HepG2 (cell line): ENCODE measurements around the gene HSD11B1L. TPM values are rescaled to one million over a fixed set of nuclear protein-coding genes. Genes with fewer than 3 reads are reported as not detected.

ENCODE experiments used
- ATAC-seq: fragments of 200-7000 bp; cut with Tn5 transposase; 3 replicates; pipeline ENCODE4 v1.9.1; 2020; ENCODE audit warnings: mild to moderate bottlenecking, moderate library complexity
- BruUV-seq: library from RNA; stranded (reverse); fragments of 400-500 nt; replicated peaks from 2 replicates; lab custom pipeline; 2021; lab: Mats Ljungman, UMichigan
- CTCF ChIA-PET: fragments of 300-600 bp; formaldehyde crosslinking; extraction: SDS; loops from one replicate; lab custom pipeline; 2021; ENCODE audit warnings: low total read pairs, inconsistent platforms, low intra/inter-chr PET ratio; lab: Yijun Ruan, JAX
- POLR2A ChIA-PET: fragments of 350-600 bp; sonication (Branson Sonifier 250); formaldehyde crosslinking; loops from one replicate; lab custom pipeline; 2020; ENCODE audit warnings: antibody characterized with exemption, inconsistent platforms; lab: Yijun Ruan, JAX
- DNase-seq: peaks from one replicate; pipeline ENCODE4 v3.0.0-alpha.2; 2015; ENCODE audit warnings: low spot score
- FAIRE-seq: peaks from 3 replicates; lab custom pipeline; 2011; peaks lifted over from hg19 to GRCh38; lab: Jason Lieb, UNC
- H2AFZ ChIP-seq: one replicate; pipeline ENCODE4 v1.6.1; 2011; ENCODE audit warnings: low read length, inconsistent platforms
- H3K27ac ChIP-seq: fragments of 300-600 bp; 3 replicates; pipeline ENCODE4 v1.8.0; 2011; ENCODE audit warnings: mixed run types, mild to moderate bottlenecking, mixed read lengths, low read length, inconsistent platforms; ENCODE audit not compliant: insufficient read depth; ENCODE audit errors: extremely low read length
- H3K27me3 ChIP-seq, 2 experiments: fragments of 200-600 bp in 1 of 2; 2 replicates in 1 of 2; 3 replicates in 1 of 2; pipeline versions ENCODE4 v1.6.0 to v1.8.0; 2011; ENCODE audit warnings: low read length in 2 of 2, mild to moderate bottlenecking in 2 of 2, moderate library complexity in 2 of 2, inconsistent platforms in 1 of 2; ENCODE audit not compliant: insufficient read depth in 2 of 2, control insufficient read depth in 1 of 2
- H3K36me3 ChIP-seq, 2 experiments: fragments of 200-600 bp in 1 of 2; replicated peaks in 1 of 2; 2 replicates in 1 of 2; 3 replicates in 1 of 2; pipeline versions ENCODE4 v1.5.1 to v1.8.0; 2011; ENCODE audit warnings: low read length in 2 of 2, inconsistent platforms in 1 of 2; ENCODE audit not compliant: insufficient read depth in 2 of 2, control insufficient read depth in 1 of 2
- H3K4me1 ChIP-seq: 2 replicates; pipeline ENCODE4 v1.5.1; 2012; ENCODE audit warnings: low read length, inconsistent platforms; ENCODE audit not compliant: insufficient read depth
- H3K4me2 ChIP-seq: 2 replicates; pipeline ENCODE4 v1.6.0; 2011; ENCODE audit warnings: low read depth, low read length, inconsistent platforms
- H3K4me3 ChIP-seq, 3 experiments: fragments of 200-600 bp in 1 of 3; sonication (generic), shearing (Covaris generic) in 1 of 3; replicated peaks in 1 of 3; 2 replicates each; pipeline ENCODE4 v1.5.1; 2011 to 2016; ENCODE audit warnings: low read length in 3 of 3, inconsistent platforms in 2 of 3, low read depth in 2 of 3, mild to moderate bottlenecking in 2 of 3, control low read depth in 1 of 3, mixed read lengths in 1 of 3; ENCODE audit not compliant: insufficient read depth in 1 of 3
- H3K79me2 ChIP-seq: one replicate; pipeline ENCODE4 v1.6.1; 2011; ENCODE audit warnings: low read length, inconsistent platforms; ENCODE audit not compliant: insufficient read depth
- H3K9ac ChIP-seq: 2 replicates; pipeline ENCODE4 v1.6.0; 2011; ENCODE audit warnings: mild to moderate bottlenecking, low read depth, low read length, inconsistent platforms; ENCODE audit not compliant: insufficient read depth
- H3K9me3 ChIP-seq: 2 replicates; pipeline ENCODE4 v1.5.1; 2012; ENCODE audit warnings: mild to moderate bottlenecking, low read length
- H4K20me1 ChIP-seq: 2 replicates; pipeline ENCODE4 v1.6.0; 2011; ENCODE audit warnings: inconsistent platforms, mild to moderate bottlenecking, low read length, moderate library complexity; ENCODE audit not compliant: insufficient read depth
- CREB1 ChIP-seq, 2 experiments: fragments of 450-650 bp in 1 of 2; IDR thresholded peaks; 2 replicates each; pipeline ENCODE4 v1.6.1; 2016 to 2017; ENCODE audit warnings: control low read depth in 1 of 2, mild to moderate bottlenecking in 1 of 2, missing compliant biosample characterization in 1 of 2, missing genetic modification characterization in 1 of 2
- ESRRA ChIP-seq: sonication (generic); formaldehyde crosslinking; IDR thresholded peaks from 2 replicates; pipeline ENCODE4 v1.5.1; 2020; ENCODE audit warnings: mild to moderate bottlenecking, low read depth, missing genetic modification reagents
- HDAC1 ChIP-seq: sonication (generic); formaldehyde crosslinking; IDR thresholded peaks from 2 replicates; pipeline ENCODE4 v1.5.1; 2020; ENCODE audit warnings: mild to moderate bottlenecking, missing genetic modification reagents
- KMT2A ChIP-seq: sonication (generic); formaldehyde crosslinking; IDR thresholded peaks from 2 replicates; pipeline ENCODE4 v1.4.0; 2020; ENCODE audit warnings: missing genetic modification reagents
- MTA1 ChIP-seq: sonication (generic); formaldehyde crosslinking; IDR thresholded peaks from 2 replicates; pipeline ENCODE4 v1.4.0; 2020; ENCODE audit warnings: missing genetic modification reagents, mild to moderate bottlenecking, borderline replicate concordance
- NCOA1 ChIP-seq: sonication (generic); formaldehyde crosslinking; IDR thresholded peaks from 2 replicates; pipeline ENCODE4 v1.9.0; 2021; ENCODE audit warnings: missing genetic modification reagents
- NR2F2 ChIP-seq: IDR thresholded peaks from 2 replicates; pipeline ENCODE4 v1.6.1; 2012; ENCODE audit warnings: low read depth, inconsistent platforms, borderline replicate concordance
- POLR2AphosphoS2 ChIP-seq: IDR thresholded peaks from 2 replicates; pipeline ENCODE4 v1.6.1; 2011; ENCODE audit warnings: low read depth, low read length, improper control_type of control experiment
- RARA ChIP-seq: IDR thresholded peaks from 2 replicates; pipeline ENCODE4 v1.6.1; 2016; ENCODE audit warnings: missing genetic modification reagents, missing compliant biosample characterization
- RBFOX2 ChIP-seq: fragments of 200-400 bp; formaldehyde crosslinking; IDR thresholded peaks from 2 replicates; pipeline ENCODE4 v1.6.1; 2017; ENCODE audit warnings: low read depth, mild to moderate bottlenecking, low read length
- RXRA ChIP-seq: sonication (generic); formaldehyde crosslinking; IDR thresholded peaks from 2 replicates; pipeline ENCODE4 v1.5.1; 2020; ENCODE audit warnings: missing genetic modification reagents
- ZFX ChIP-seq: sonication (generic); formaldehyde crosslinking; IDR thresholded peaks from 2 replicates; pipeline ENCODE4 v1.4.0; 2020; ENCODE audit warnings: mild to moderate bottlenecking, low read depth, missing genetic modification reagents, moderate library complexity
- ZNF644 ChIP-seq: IDR thresholded peaks from 2 replicates; pipeline ENCODE4 v1.6.1; 2016; ENCODE audit warnings: low read depth
- ZNF687 ChIP-seq: sonication (generic); formaldehyde crosslinking; IDR thresholded peaks from 2 replicates; pipeline ENCODE4 v1.5.1; 2020; ENCODE audit warnings: mild to moderate bottlenecking, missing genetic modification reagents, moderate library complexity
- ZNF75D ChIP-seq: sonication (generic); formaldehyde crosslinking; IDR thresholded peaks from 2 replicates; pipeline ENCODE4 v1.8.1; 2023; ENCODE audit warnings: missing genetic modification reagents, mild to moderate bottlenecking, borderline replicate concordance
- WGBS: methylation state at CpG from one replicate; pipeline ENCODE4 v1.1.6; 2017; ENCODE audit warnings: low lambda C conversion rate; 5-methylcytosine and 5-hydroxymethylcytosine counted together
- in situ Hi-C: cut with HindIII; loops from 2 replicates; pipeline ENCODE4 v1.10.0; 2017; ENCODE audit warnings: low pct_unique_long_range_greater_than_20kb; ENCODE audit not compliant: extremely low pct_ligation_motif_present
- intact Hi-C: fragments of 100-400 bp; cut with micrococcal nuclease; formaldehyde crosslinking; loops from one replicate; pipeline ENCODE4 v1.10.0; 2022; ENCODE audit not compliant: unreplicated experiment
- polyA plus RNA-seq, 8 experiments: library from polyadenylated mRNA; depleted of rRNA in 3 of 8; stranded (reverse) in 7 of 8; unstranded in 1 of 8; fragments of >200 nt; fragmentation: Illumina TruSeq in 4 of 8; extraction: Trizol in 4 of 8; gene quantifications; 2 replicates each; pipeline versions ENCODE4 v1.2.1 to v1.2.3, GENCODE V29; 2011 to 2016; ENCODE audit warnings: low read depth in 4 of 8, missing spikeins in 1 of 8, mixed read lengths in 1 of 8; ENCODE audit not compliant: insufficient read depth in 1 of 8
- total RNA-seq, 5 experiments: library from RNA; depleted of rRNA; stranded (reverse); fragments of >200 nt; fragmentation: Illumina TruSeq; extraction: Trizol; gene quantifications; 2 replicates each; pipeline ENCODE4 v1.2.3, GENCODE V29; 2016; ENCODE audit warnings: low read depth in 1 of 5

Gene HSD11B1L
- total and polyA plus RNA-seq, 2 of the 13 experiments (the other 11 are each of a cell fraction or from before 2014, with no cell fraction given), result 2.8 to 3.9 TPM

- no peak overlapping the region for H3K9ac ChIP-seq
- H3K4me3 ChIP-seq, result no peak overlapping the region
- DNase-seq (no peak), ATAC-seq (no peak), FAIRE-seq (no peak)
- WGBS, result 92% methylated on average over 3 of the region's 9 CpGs
- POLR2A ChIA-PET, result interaction anchor here (1.5 kb wide), 1 partner anchor 55 kb away, joined by 4 read pairs; the partner anchor contains the start of genes SAFB and SAFB2
- no TSS peak for BruUV-seq
- H3K79me2 ChIP-seq, result peaks cover 7% of the 10 kb centered on the region
- H3K4me2 ChIP-seq, result no peak overlapping the region
- intact Hi-C loops, result no loop called here
- no peaks in the 10 kb centered on the region for H4K20me1 ChIP-seq
- H3K4me1 ChIP-seq, result peaks cover 25% of the 10 kb centered on the region
- in situ Hi-C loops, result no loop called here
- peak; percentile 26; the same call in 1 of the 2 replicates for TF ChIP-seq RBFOX2
- no peak for TF ChIP-seq CREB1 (IDR thresholded peaks at IDR 0.05)
- TF ChIP-seq CREB1 (CRISPR knock-in tag; IDR thresholded peaks at IDR 0.05), result no peak
- no peak for TF ChIP-seq ZNF75D
- no peak overlapping the region for H3K27ac ChIP-seq
- H3K9me3 ChIP-seq, result no peaks in the 10 kb centered on the region
- no peak overlapping the region for H2AFZ ChIP-seq
- H3K27me3 ChIP-seq, result no peaks in the 10 kb centered on the region; a peak in 1 of 5 replicates
- no peaks in the 10 kb centered on the region for H3K36me3 ChIP-seq
- CTCF ChIA-PET, result no interaction called here
Observed at GRCh38 chr19:5677580-5677979, 3.2 kb upstream of the HSD11B1L start.

GRCh38 chr19:5678071-5678718 lies 2.6 kb upstream of the HSD11B1L start:
- FAIRE-seq (no peak), ATAC-seq (no peak), DNase-seq (no peak)
- 96% methylated on average over 4 of the region's 22 CpGs for WGBS
- POLR2A ChIA-PET, result interaction anchor here (1.5 kb wide), 1 partner anchor 56 kb away, joined by 4 read pairs; the partner anchor contains the start of genes SAFB and SAFB2
- no peak overlapping the region for H3K27ac ChIP-seq
- CTCF ChIA-PET, result no interaction called here
- no TSS peak for BruUV-seq
- H3K9me3 ChIP-seq, result no peaks in the 10 kb centered on the region
- intact Hi-C loops (no loop called here), in situ Hi-C loops (no loop called here)
- no peak overlapping the region for H3K9ac ChIP-seq
- H3K27me3 ChIP-seq, result no peaks in the 10 kb centered on the region; a peak in 1 of 5 replicates
- no peaks in the 10 kb centered on the region for H4K20me1 ChIP-seq
- H2AFZ ChIP-seq, result no peak overlapping the region
- no peak overlapping the region for H3K4me3 ChIP-seq
- no peaks in the 10 kb centered on the region for H3K36me3 ChIP-seq
- peaks cover 25% of the 10 kb centered on the region for H3K4me1 ChIP-seq
- H3K4me2 ChIP-seq, result no peak overlapping the region
- H3K79me2 ChIP-seq, result peaks cover 7% of the 10 kb centered on the region
- TF ChIP-seq MTA1 (CRISPR knock-in tag), result peak; percentile 19; the same call in 1 of the 2 replicates
- peak; percentile 64 for TF ChIP-seq ZNF687
- no peak for TF ChIP-seq NCOA1 (CRISPR knock-in tag)
- TF ChIP-seq NR2F2, result 0 out of 2 replicates have a peak, but pooled peaks have one; percentile 44
- 0 out of 2 replicates have a peak, but pooled peaks have one; percentile 26 for TF ChIP-seq RARA (CRISPR knock-in tag)
- TF ChIP-seq ZNF644, result no peak
- no peak for TF ChIP-seq KMT2A
- peak; percentile 39; the same call in 1 of the 2 replicates for TF ChIP-seq RXRA (CRISPR knock-in tag)
- TF ChIP-seq ESRRA (CRISPR knock-in tag), result peak; percentile 44; the same call in 1 of the 2 replicates
- TF ChIP-seq HDAC1 (CRISPR knock-in tag), result 0 out of 2 replicates have a peak, but pooled peaks have one; percentile 23
- peak; percentile 42; the same call in 1 of the 2 replicates for TF ChIP-seq ZFX
- TF ChIP-seq POLR2AphosphoS2, result no peak
